GM21529 (cell line): Measurements from ENCODE around the gene DYSF.

Experiments
- ATAC-seq: cut with Tn5 transposase; IDR thresholded peaks from one replicate; pipeline ENCODE4 v1.9.1; 2021; ENCODE audit not compliant: unreplicated experiment

The DYSF gene

DNA sequence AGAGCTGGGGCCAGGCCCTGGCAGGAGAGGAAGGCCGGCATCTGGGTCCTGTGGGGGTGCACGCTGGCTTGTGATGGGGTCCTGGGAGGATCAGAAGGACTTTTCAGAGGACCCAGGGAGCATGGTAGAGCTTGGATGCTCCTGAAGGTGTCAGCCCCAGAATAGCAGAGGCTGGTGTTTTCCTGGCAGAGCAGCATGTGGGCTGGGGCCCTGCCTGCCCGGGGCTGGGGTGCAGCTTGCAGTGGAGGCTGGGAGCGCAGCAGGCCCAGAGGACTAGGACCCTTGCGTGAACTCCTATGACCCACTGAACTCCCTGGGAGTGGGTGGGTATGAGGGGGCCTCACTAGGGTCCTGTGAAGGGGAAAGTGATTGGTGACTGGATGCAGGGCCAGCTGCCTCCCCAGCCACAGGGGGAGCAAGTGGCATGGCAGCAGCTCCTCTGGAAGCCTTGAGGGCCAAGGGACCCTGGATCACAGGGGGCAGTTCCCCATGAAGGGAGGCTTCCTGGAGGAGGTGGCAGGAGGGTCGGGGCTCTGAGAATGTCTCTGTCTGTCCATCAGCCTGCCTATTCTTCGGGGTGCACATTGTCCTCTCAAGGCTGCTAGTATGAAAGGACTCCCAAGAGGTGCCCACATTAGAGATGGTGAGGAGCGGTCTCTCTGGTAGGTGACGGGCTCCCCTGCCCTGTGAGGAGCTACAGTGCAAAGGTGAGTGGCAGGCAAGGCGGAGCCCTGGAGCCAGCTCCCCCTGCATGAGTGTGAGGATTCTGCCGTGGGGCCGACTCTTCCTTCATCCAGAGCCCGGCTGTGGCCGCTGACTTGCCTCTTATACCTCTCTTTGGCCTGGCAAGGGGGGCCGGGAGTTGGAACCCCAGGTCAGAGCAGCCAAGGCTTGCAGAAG is 249.0 kb downstream of the DYSF start:
- ATAC-seq = no peak

DNA sequence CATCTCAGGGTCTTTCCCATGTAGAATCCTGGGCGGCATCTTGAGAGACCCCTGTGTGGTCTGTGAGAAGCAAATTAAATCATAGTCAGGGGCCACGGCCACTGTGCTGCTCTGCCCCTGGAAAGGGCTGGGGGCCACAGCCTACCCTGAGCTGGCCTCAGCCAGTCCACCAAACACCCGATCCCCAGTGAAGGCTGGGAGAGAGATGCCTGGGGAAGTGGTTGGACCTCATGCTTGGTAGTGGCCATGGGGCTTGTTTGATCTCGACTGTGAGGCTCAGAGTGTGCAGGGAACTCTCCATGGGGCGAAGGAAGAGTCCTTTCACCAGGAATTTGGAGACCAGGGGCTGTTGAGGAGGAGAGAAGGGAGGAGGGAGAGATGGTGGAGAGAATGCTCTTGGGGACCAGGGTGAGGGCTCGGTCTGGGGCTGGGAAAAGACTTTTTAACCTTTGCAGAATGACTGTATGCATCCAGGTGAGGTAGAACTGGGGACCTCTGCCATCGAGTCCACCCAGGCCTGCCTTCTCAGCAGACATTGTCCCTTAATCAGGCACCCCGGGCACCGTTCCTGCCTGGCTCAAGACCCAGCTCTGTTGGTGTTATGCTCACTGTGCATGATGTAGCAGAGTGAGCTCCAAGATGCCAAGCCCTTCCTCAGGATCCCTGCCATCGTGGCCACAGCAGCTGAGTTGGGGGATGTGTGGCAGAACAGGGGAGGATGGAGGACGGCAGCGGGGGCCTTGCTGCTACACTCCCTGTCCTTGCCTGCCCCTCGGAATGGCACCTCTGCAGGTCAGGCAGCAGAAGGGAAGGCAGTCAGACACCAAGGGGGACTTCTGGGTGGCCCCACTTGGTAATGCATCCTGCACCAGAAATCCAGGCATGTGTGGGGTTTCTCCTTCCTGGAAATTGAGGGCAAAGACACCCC is 249.9 kb downstream of the DYSF start:
- no peak for ATAC-seq

DNA sequence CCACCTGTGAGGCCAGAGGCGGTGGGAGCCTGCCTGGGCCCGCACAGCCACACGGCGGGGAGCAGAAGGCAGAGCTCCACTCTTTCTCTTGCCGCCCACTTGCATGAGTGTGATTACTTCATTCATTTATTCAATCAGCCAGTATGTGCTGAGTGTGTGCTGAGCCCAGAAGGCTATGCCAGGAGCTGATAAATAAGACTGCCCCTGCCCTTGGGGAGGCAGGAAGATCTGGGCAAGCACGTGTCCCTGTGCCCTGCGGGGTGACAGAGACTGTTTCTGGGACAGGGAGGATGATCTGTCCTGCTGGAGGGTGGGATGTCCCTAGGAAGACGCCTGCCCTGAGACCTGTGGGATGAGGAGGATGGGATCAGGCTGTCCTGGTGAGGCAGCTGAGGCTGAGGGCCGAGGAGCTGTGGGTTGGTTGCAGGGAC is 250.8 kb downstream of the DYSF start:
- no peak for ATAC-seq

DNA sequence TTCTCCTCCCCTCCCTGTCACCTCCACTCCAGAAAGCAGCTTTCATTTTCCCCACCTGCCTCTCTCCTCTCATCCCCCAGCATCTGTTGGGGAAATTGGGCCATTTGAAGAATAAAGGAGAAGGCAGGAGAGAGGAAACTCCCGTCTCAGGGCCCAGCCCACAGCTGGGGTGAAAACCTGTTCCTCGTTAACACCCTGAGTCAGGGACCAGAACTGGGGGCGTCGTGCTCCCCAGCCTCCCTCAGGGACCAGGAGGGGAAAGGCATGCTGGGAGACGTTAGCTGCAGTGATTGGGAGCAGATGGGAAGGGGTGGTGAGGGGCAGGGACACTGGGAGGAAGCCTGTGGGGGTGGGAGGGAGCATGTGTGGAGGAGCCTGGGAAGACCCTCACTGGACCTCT is 251.3 kb downstream of the DYSF start:
- ATAC-seq = no peak

DNA sequence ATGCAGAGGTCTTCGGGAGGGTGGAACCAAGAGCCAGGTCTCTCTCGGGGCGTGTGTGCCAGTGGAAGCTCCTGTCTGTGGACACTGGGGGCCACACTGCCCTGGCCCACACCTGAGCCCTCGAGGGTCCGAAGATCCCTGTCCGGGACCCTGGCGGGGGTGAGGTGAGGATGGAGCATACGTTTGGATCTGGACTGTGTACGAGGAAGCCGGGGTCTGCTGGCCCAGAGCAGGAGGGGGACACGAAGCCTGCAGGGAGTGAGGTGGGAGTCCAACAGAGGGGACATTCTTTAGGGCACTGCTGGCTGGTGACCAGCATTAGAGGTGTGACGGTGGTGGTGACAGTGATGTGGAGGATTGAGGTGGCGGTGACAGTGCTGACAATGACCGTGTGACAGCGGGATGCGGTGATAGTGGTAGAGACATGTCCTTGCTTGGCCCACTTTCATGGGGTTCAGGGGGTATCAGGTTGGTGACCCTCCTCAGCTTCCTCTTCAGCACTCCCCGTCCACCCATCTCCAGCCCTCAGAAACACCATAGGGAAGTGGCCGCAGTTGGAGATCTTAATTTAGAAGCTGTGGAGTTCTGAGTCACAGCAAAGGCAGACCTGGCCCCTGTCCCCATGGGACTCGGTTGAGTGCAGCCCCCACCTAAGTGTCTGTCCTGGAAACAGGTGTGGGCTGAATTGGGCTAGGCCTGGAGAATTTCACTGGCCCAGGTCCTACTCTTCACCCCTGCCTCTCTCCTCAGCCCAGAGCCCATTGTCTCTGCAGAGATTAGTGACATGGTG is 252.0 kb downstream of the DYSF start:
- no peak for ATAC-seq

DNA sequence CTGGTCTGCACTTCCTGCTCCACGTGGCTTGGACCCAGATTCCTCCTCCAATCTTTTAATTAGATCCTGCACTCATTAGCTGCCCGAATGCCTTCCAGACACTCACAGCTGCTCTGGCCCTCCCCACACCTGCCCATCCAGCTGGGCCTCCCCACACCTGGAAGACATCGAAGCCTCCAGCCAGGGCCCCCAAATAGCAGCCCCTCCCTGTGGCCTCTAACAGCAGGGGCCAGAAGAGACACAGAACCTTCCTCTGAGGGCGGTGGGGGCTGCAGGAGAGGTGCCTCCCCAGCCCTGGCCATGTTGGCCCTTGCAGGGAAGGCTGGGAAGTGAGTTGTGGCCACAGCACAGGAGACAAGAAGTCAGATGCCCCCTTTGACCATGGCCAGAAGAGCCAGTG is 252.8 kb downstream of the DYSF start:
- no peak for ATAC-seq

DNA sequence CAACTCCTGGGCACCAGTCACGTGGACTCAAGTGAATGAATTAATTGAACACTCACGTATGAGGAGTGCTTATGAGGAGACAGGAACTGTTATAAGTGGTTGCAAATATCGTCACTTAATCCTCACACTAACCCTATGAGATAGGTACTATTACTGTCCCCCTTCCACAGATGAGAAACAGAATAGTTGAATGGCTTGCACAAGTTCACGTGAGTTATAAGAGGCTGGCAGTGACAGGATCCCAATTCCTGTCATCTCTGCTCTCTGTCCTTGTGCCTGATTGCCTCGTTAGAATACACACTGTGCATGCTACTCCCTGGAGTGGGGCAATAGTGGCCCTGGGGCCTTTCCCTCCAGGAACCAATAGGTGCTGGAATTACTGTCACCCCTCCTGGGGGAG is 253.5 kb downstream of the DYSF start:
- no peak for ATAC-seq

DNA sequence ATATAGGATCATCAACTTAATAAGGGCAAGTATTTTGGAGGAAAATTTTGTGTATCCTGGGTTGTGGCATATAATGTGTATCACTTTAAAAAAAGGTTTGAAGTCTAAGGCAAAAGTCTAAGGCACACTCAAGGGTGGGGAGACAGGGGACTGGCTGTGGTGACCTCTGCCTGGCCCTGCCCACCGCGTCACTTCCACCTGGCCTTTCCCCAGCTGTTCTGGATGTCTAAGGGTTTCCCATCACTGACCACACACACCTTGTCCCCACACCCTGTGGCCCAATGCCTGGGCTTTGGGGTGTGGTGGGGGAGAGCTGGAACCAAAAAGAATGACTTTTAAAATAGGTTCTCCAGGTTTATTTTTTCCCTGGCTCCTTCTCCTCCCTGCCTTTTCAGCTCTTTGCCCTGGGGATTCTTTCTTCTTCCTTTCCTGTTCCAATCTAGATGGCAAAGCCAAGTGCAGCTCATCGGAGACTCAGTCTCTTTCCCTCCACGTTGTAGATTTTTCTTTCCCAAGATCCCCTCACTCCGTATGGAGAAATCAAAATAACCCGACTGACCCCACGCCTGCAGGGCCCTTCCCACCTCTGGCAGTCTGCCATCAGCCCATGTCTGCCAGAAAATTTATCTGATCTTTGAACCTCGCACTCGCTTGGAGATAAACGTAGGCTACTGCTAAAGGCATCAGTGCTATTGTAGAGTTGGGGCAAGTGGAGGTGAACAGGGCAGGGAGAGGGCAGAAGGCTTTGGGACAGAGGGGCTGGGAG is 257.2 kb downstream of the DYSF start:
- ATAC-seq = no peak

DNA sequence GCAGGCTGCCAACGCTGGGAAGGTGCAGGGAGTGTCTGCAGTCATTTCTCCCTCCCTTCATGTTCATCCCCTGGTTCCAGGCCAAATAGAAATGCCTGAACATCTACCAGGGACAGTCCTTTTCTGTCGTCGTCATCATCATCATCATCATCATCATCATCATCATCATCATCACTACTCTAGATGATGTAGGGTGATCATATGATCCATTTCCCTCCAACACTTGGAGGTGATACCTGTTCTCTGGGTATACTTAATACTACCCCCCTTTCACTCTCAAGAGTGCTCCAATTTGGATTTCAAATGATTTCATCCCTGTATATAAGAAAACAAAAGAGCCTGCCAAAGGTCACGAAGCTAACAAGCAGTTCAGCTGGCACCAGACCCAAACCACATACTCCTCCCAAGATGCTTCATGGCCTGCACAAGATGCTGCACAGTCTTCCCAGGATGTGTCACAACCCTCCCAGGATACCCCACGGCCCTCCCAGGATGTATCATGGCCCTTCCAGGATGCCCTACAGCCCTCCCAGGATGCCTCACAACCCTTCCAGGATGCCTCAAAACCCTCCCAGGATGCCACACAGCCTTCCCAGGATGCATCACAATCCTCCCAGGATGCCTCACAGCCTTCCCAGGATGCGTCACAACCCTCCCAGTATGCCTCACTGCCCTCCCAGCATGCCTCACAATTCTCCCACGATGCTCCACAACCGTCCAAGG is 257.9 kb downstream of the DYSF start:
- no peak for ATAC-seq

DNA sequence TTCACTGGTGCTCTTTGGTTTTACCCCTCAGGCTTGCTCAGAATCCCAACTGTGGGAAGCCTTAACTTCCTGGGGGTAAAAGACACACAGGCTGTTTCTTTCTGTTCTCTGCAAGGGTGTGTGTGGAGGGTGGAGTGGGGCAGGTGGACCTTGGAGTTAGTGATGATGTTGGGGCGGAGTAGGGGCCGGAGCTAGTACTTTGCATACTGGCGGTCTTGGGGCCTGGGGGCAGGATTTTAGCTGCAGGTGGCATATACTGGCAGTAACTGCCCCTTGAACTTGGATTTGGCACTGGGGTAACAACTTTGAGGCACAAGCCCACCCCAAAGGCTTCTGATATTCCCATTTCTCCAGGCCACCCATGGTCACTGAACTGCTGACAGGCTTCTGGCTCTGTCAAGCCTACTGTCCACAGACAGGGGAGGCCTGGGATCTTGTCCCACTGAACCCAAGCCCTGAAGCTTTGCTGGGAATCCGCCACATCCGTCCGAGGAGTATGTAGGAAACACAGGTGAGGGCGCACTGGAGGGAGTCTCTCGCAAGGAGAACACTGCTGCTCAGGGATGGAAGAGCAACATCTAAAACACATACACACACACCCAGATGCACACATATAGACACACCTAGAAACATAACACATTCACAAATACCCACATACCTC is 258.9 kb downstream of the DYSF start:
- no peak for ATAC-seq

DNA sequence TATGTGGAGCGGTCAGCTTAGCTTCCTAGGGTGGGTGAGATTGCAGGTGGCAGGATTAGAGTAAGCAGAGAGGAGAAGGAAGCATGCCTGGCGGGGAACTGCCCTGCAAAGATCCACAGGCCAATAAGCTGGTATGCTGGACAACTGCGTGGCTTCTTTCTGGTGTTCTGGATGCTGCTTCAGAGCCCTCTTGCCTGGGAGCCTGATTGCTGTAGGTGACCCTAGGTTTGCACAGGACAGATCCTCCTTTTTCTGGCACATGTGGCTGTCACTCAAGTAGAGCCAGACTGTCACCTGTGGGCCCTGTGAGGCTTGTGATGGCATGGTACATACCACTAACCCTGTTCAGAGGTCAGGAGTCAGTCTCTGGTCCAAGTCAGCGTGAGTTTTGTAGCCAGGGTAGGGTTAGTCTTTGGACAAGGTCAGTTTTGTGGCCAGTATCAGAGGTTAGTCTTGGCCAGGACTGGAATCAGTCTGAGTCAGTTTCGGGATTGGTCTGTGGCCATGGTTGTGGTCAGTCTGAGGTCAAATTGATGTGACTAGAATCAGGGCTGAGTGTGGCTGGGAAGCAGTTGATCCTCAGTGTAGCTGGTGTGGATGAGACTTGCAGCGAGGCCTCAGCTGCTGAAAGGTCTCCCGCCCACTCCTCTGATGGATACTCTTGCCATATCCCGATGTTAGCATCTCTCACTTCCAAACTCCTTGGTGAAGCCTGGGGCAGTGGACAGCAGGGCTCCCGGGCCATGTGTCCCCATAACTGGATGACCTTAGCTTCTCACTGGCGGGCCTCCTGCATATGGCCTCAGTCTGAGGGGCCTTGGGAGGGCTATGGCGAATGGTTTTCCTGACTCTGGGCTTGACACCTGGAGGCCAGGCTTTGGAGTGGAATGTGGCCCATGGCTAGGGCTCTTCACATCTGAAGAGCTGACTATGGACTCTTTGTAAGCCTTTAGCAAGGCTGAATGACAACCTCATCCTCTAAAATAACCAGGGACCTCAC is 260.5 kb downstream of the DYSF start:
- no peak for ATAC-seq

DNA sequence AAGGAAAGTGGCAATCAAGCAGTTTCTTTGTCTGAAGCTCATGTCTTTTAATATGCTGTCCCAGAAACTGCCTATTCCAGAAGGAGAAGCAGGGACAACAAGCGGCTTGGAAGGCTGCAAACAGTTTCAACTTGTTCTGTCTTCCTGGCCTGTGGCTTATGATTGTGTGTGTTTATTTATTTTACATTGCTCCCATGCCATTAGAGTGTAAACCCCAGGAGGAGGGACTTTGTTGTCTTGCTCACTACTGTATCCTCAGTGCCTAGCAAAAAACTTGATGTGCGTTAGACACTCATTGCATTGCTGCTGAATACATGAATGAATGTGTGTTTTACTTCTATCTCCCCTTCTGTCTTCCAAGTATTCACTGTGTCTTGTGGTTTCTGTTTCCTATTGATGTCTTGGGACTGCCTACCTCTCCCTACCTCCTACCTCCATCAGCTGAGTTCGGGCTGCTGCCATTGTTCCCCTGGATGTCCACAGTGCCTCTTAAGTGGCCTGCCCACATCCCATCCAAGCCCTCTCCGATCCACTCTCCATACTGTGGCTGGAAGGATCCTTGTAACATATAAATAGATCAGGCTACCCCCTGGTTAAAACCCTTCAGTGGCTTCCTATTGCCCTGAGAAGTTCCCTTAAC is 261.4 kb downstream of the DYSF start:
- ATAC-seq = no peak

DNA sequence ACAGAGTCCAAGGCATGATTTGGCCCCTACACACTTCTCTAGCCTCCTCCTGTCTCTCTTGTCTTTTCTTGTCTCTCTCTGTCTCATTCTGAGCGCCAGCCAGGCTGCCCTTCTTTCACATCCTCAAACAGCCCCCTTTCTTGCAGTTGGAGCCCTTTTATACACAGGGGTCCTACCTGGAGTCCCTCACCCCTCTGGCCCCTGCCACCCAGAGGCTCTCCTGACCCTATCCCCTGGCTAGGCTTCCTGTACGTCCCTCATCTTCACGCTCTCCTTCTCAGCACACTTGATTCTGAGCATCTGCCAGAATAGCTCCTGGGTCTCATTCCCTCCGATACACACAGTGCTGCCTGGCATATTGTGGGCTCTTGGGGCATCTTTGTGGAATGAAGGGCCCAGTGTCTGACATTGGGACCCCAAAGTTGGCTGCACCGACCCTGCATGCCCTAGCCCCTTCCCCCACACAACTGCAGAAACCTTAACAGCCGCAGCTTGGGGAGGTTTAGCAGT is 261.9 kb downstream of the DYSF start:
- no peak for ATAC-seq

DNA sequence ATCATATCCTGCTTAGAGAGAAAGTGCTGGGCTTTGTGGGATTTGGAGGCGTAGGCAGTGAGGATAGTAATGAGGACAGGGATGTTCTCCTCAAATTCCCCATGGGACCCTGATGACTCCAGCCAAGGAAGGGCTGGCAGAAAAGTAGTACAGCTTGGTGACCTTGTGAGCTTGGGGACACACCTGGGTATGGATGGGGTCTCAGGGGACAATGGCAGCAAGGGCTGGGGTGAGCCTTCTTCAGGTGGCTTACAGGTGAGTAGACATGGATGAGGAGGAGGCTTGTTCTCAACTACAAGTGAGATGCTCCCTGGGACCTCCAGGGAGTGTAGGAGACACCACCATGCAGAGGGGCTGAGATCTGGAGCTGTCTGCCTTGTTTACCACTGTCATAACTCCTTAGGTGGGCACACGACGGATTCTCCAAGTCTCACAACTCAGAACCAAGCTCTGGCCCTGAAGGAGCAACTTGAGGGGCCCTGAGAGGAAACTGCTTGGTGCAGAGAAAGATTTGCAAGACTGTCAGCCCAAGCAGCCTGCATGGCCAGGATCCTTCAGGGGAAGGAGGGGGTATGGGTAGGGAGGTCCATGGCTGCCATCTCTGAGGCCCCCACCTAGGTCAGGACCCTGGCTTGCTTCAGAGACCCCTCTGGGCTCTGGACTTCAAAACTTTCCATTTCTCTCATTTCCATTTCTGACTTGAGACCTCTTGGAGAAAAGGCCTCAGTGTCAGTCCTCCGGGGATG is 262.8 kb downstream of the DYSF start:
- ATAC-seq = no peak

DNA sequence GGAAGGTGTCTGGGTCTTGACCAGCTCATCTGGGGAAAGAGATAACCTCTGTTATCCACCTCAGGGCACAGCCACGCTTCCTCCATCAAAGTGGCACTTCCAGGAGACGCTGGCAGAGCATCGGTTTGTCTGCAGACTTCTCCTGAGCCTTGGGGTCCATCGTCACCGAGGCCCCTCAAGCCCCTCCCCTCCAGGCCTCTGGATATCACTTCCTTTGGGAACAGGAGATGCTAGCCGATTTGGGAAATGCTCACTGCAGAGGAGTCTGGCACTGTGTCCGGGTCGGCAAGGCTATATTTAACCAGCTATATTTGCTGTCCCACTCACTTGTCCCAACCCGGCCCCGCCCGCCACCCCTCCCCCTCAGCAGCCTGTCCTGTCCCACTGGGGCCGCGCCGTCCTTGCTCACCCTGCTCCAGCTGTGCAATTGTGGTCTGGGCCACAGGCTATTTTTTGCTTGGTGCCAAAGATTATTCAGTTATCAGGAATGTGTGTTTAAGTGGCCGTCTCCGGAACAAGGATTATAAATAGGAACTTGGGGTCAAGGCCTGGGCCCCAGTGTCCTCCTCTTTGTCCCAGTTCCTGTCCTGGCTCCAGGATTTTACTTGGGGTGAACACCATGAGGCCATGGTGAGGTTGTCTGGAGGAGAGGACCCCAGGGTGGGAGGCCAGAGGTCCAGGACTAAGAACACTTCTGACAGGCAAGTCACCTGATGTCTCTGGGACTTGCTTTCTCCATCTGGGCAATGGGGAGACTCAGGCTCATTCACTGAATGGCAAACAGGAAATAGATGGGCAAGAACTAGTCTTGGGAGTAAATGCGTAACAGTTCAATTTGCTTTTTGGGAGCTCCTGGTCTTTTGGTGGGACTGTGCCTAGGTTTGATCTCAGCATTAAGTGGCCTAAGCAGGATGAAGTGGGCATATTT is 263.6 kb downstream of the DYSF start:
- no peak for ATAC-seq

DNA sequence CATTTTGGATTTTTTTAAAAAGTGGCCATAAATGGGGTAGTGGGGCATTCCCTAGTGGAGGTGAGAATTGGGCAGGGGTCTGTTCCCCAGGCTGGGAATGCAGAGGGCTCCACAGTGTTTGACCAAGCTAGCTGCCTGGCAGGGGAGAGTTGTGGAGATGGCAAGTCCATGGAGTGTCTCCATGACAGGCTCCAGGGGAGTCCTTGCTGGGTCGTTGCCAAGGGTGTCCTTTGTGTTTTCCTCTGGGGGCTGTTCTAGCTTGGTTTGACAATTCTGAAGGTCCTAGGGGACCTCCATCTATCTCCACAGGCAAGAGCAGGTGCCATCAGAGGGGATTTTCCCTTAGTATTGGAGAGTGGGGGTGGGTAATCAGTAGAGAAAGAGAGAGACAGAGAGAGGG is 265.3 kb downstream of the DYSF start:
- ATAC-seq = no peak
